IMR-90 (cell line): Measurements from ENCODE around the gene AP2B1.

Source experiments
- CEBPB ChIP-seq: IDR thresholded peaks from 2 replicates; pipeline ENCODE4 v1.6.1; 2012; ENCODE audit warnings: low read depth, low read length, improper control_type of control experiment
- CTCF ChIP-seq: conservative IDR thresholded peaks from 2 replicates; pipeline ENCODE4 v1.5.1; 2012; ENCODE audit warnings: mild to moderate bottlenecking, low read depth, low read length, improper control_type of control experiment
- MXI1 ChIP-seq: IDR thresholded peaks from 2 replicates; pipeline ENCODE4 v1.6.1; 2012; ENCODE audit warnings: low read depth, mild to moderate bottlenecking, low read length, moderate library complexity, borderline replicate concordance
- POLR2A ChIP-seq: IDR thresholded peaks from 2 replicates; pipeline ENCODE4 v1.6.1; 2012; ENCODE audit warnings: mild to moderate bottlenecking, low read depth, low read length
- RAD21 ChIP-seq: IDR thresholded peaks from 2 replicates; pipeline ENCODE4 v1.6.1; 2012; ENCODE audit warnings: low read length, improper control_type of control experiment
- RFX5 ChIP-seq: IDR thresholded peaks from 2 replicates; pipeline ENCODE4 v1.8.0; 2012; ENCODE audit warnings: low read depth, mild to moderate bottlenecking, low read length, moderate library complexity
- TF ChIP-seq, protein P1 (sequence below): fragments of 150-350 bp; IDR thresholded peaks from 2 replicates; pipeline ENCODE4 v1.6.1; 2017; ENCODE audit warnings: mild to moderate bottlenecking, antibody characterized with exemption, low read length, low read depth

DNA sequence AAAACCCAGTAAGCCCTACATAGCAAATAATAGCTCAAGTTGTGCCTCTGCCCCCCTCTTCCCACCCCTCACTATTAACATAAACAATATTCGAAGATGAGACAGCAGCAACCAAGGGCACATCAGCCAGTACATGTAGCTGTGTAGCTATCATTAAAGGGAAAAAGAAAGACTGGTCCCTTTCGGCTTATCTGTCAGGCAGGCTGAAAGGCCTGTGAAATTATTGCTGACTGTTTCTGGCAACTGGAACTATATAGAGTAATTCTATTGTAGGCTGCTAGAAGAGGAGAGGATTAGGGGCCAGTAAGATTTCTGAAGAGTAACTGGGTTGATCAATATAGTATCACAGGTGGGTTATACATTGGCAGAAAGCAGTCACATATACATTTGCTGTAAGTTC, 107.8 kb downstream of the AP2B1 start:
- TF ChIP-seq, protein P1, sequence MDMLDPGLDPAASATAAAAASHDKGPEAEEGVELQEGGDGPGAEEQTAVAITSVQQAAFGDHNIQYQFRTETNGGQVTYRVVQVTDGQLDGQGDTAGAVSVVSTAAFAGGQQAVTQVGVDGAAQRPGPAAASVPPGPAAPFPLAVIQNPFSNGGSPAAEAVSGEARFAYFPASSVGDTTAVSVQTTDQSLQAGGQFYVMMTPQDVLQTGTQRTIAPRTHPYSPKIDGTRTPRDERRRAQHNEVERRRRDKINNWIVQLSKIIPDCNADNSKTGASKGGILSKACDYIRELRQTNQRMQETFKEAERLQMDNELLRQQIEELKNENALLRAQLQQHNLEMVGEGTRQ, result no peak
- TF ChIP-seq RAD21 (no peak), CTCF (no peak), MXI1 (no peak), POLR2A (no peak), CEBPB (no peak), RFX5 (no peak)
